Neural cell (in vitro differentiated cells): Measurements from ENCODE around the gene MOGAT3. TPM values are rescaled to one million over a fixed set of nuclear protein-coding genes. Genes with fewer than 3 reads are reported as not detected.

Experiments used
- H2AFZ ChIP-seq: fragments of 200-600, 300-800 bp; sonication (generic), shearing (Covaris generic); 2 replicates; pipeline ENCODE4 v1.6.0; 2014; ENCODE audit warnings: low read depth, mild to moderate bottlenecking, antibody characterized with exemption, low read length, moderate library complexity
- H3F3A ChIP-seq: fragments of 200-600 bp; shearing (Covaris generic); 2 replicates; pipeline ENCODE4 v1.6.1; 2016; ENCODE audit warnings: mild to moderate bottlenecking, moderate library complexity, mixed read lengths, antibody characterized with exemption, low read length; ENCODE audit not compliant: insufficient read depth, poor library complexity, severe bottlenecking
- H3K27ac ChIP-seq: fragments of 200-600, 300-800 bp; sonication (generic), shearing (Covaris generic); 2 replicates; pipeline ENCODE4 v1.5.1; 2014; ENCODE audit warnings: mild to moderate bottlenecking, low read length, moderate library complexity
- H3K27me3 ChIP-seq: fragments of 300-800, 200-600 bp; sonication (generic), shearing (Covaris generic); 2 replicates; pipeline ENCODE4 v1.6.0; 2014; ENCODE audit warnings: mild to moderate bottlenecking, low read depth, low read length, moderate library complexity; ENCODE audit not compliant: insufficient read depth
- H3K36me3 ChIP-seq: fragments of 300-800, 200-600 bp; sonication (generic), shearing (Covaris generic); 2 replicates; pipeline ENCODE4 v1.5.1; 2014; ENCODE audit warnings: mild to moderate bottlenecking, antibody characterized with exemption, low read length, moderate library complexity; ENCODE audit not compliant: insufficient read depth
- H3K4me2 ChIP-seq: fragments of 300-800, 200-600 bp; sonication (generic), shearing (Covaris generic); 2 replicates; pipeline ENCODE4 v1.6.0; 2014; ENCODE audit warnings: mild to moderate bottlenecking, low read length
- H3K4me3 ChIP-seq: fragments of 300-800, 200-600 bp; sonication (generic), shearing (Covaris generic); 2 replicates; pipeline ENCODE4 v1.5.1; 2014; ENCODE audit warnings: mild to moderate bottlenecking, low read length, moderate library complexity
- H3K79me2 ChIP-seq: fragments of 200-600 bp; shearing (Covaris generic); replicated peaks from 2 replicates; pipeline ENCODE4 v1.6.0; 2014; ENCODE audit warnings: mild to moderate bottlenecking, low read length, moderate library complexity; ENCODE audit not compliant: insufficient read depth
- H3K9ac ChIP-seq: fragments of 300-800, 200-600 bp; sonication (generic), shearing (Covaris generic); 2 replicates; pipeline ENCODE4 v1.6.1; 2016; ENCODE audit warnings: mild to moderate bottlenecking, low read length, mixed read lengths
- H3K9me2 ChIP-seq: fragments of 200-600 bp; shearing (Covaris generic); 2 replicates; pipeline ENCODE4 v1.6.1; 2016; ENCODE audit warnings: mild to moderate bottlenecking, low read length, mixed read lengths; ENCODE audit not compliant: insufficient read depth
- H3K9me3 ChIP-seq: fragments of 200-600, 300-800 bp; sonication (generic), shearing (Covaris generic); 2 replicates; pipeline ENCODE4 v1.6.1; 2016; ENCODE audit warnings: mild to moderate bottlenecking, mixed run types, low read length, moderate library complexity, mixed read lengths
- H4K20me1 ChIP-seq: fragments of 200-600 bp; shearing (Covaris generic); 2 replicates; pipeline ENCODE4 v1.6.1; 2016; ENCODE audit warnings: mild to moderate bottlenecking, mixed run types; ENCODE audit not compliant: insufficient read depth
- CTCF ChIP-seq: fragments of 450-650 bp; IDR thresholded peaks from 2 replicates; pipeline ENCODE4 v1.5.1; 2014; ENCODE audit warnings: antibody characterized with exemption, mild to moderate bottlenecking, moderate library complexity; ENCODE audit not compliant: poor library complexity, severe bottlenecking
- EP300 ChIP-seq: fragments of 450-650 bp; conservative IDR thresholded peaks from 2 replicates; pipeline ENCODE4 v1.6.1; 2014; ENCODE audit warnings: antibody characterized with exemption, mild to moderate bottlenecking, moderate library complexity; ENCODE audit not compliant: poor library complexity, severe bottlenecking
- EZH2 ChIP-seq: fragments of 200-600, 300-800 bp; shearing (Covaris generic), sonication (generic); IDR thresholded peaks from 2 replicates; pipeline ENCODE4 v1.6.1; 2014; ENCODE audit warnings: antibody characterized with exemption, low read length, borderline replicate concordance, mild to moderate bottlenecking; ENCODE audit not compliant: insufficient read depth, poor library complexity, severe bottlenecking
- MXI1 ChIP-seq: fragments of 450-650 bp; conservative IDR thresholded peaks from 2 replicates; pipeline ENCODE4 v1.6.1; 2014; ENCODE audit warnings: antibody characterized with exemption, mild to moderate bottlenecking; ENCODE audit not compliant: poor library complexity, severe bottlenecking
- POLR2AphosphoS5 ChIP-seq: IDR thresholded peaks from 2 replicates; pipeline ENCODE4 v1.6.1; 2012
- RAD21 ChIP-seq: fragments of 450-650 bp; conservative IDR thresholded peaks from 2 replicates; pipeline ENCODE4 v1.6.1; 2014; ENCODE audit warnings: antibody characterized with exemption, mild to moderate bottlenecking, moderate library complexity
- REST ChIP-seq: IDR thresholded peaks from 2 replicates; pipeline ENCODE4 v1.6.1; 2012; ENCODE audit warnings: borderline replicate concordance
- SMC3 ChIP-seq: fragments of 450-650 bp; conservative IDR thresholded peaks from 2 replicates; pipeline ENCODE4 v1.6.1; 2014; ENCODE audit warnings: antibody characterized with exemption, mild to moderate bottlenecking, moderate library complexity; ENCODE audit not compliant: poor library complexity
- TAF1 ChIP-seq: IDR thresholded peaks from 2 replicates; pipeline ENCODE4 v1.6.1; 2012; ENCODE audit warnings: low read depth
- polyA plus RNA-seq: library from polyadenylated mRNA; depleted of rRNA; stranded (reverse); fragments of >200 nt; gene quantifications from 2 replicates; pipeline ENCODE4 v1.2.3, GENCODE V29; 2014

Gene MOGAT3
- polyA plus RNA-seq, 1 donor from 2014 or later = not detected

GRCh38 chr7:101169838-101170551 is 30.8 kb downstream of the MOGAT3 start:
- Histone ChIP-seq H3K4me3 (peak overlapping the region; percentile 94), H3K36me3 (no peaks in the 10 kb centered on the region), H3K9me3 (no peaks in the 10 kb centered on the region), H3K4me2 (peak overlapping the region; percentile 70), H3K79me2 (no peaks in the 10 kb centered on the region), H3K9ac (peak overlapping the region; percentile 59), H4K20me1 (no peaks in the 10 kb centered on the region), H3K9me2 (no peaks in the 10 kb centered on the region), H3F3A (no peaks in the 10 kb centered on the region), H2AFZ (no peak overlapping the region), H3K27ac (no peak overlapping the region), H3K27me3 (peaks cover 77% of the 10 kb centered on the region)
- no peak for TF ChIP-seq EP300
- TF ChIP-seq REST = peak; percentile 8
- no peak for TF ChIP-seq MXI1
- TF ChIP-seq SMC3 = peak; percentile 87
- TF ChIP-seq CTCF = peak; percentile 97
- no peak for TF ChIP-seq EZH2
- no peak for TF ChIP-seq TAF1
- peak; percentile 82 for TF ChIP-seq POLR2AphosphoS5
- TF ChIP-seq RAD21 = peak; percentile 77

DNA sequence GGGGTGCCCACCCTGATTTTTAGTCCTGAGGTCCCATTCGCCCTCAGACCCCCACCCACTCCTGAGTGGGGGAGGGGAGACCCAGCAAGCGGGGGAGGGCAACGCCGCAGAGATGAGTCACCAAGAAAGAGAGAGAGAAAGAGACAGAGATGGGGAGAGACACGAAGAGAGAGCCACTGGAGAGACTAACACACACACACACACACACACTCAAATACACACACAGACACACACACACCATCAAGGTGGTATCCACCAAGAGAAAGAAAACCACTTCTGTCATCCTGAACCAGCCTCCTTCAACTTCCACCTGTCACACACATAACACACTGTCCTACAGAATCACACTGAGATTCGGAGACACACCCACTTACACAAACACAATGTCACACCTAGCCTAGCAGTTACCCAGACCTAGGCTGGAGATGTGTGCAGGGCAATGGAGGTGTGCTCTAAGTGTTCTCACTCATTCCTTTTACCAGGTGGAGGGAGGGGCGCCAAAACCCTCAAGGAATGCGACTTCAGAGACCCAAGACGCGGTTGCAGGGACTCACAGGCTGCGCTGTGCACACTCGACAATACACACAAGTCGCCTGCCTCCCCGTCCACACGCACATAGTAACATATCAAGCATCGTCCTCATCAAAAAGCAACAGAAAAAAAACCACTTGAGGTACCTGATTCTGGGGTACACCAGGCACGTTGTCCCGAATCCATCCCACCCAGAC is 31.6 kb downstream of the MOGAT3 start:
- Histone ChIP-seq H4K20me1 (no peaks in the 10 kb centered on the region), H2AFZ (no peak overlapping the region), H3K79me2 (no peaks in the 10 kb centered on the region), H3K4me2 (peak overlapping the region; percentile 70), H3K27ac (no peak overlapping the region), H3K27me3 (peaks cover 73% of the 10 kb centered on the region), H3K4me3 (peak overlapping the region; percentile 94), H3K36me3 (no peaks in the 10 kb centered on the region), H3K9ac (peak overlapping the region; percentile 59), H3K9me2 (no peaks in the 10 kb centered on the region), H3K9me3 (no peaks in the 10 kb centered on the region), H3F3A (no peaks in the 10 kb centered on the region)
- TF ChIP-seq REST (peak; percentile 14), MXI1 (no peak)
